Neuronal stem cell (in vitro differentiated cells): Measurements from ENCODE around the gene KRTAP15-1. TPM values are rescaled to one million over a fixed set of nuclear protein-coding genes. Genes with fewer than 3 reads are reported as not detected.

Source experiments
- DNase-seq: peaks from one replicate; pipeline ENCODE4 v3.0.0-alpha.2; 2013; ENCODE audit warnings: low spot score
- H2AFZ ChIP-seq: one replicate; pipeline ENCODE4 v1.6.1; 2013; ENCODE audit warnings: mild to moderate bottlenecking, low read length, inconsistent platforms
- H2AK5ac ChIP-seq: 2 replicates; pipeline ENCODE4 v1.6.1; 2013; ENCODE audit warnings: low read depth, mild to moderate bottlenecking, inconsistent platforms, low read length, moderate library complexity, mixed read lengths
- H2BK120ac ChIP-seq: 2 replicates; pipeline ENCODE4 v1.6.1; 2013; ENCODE audit warnings: low read depth, mild to moderate bottlenecking, inconsistent platforms, low read length, moderate library complexity, mixed read lengths
- H2BK12ac ChIP-seq: one replicate; pipeline ENCODE4 v1.6.1; 2013; ENCODE audit warnings: low read length, inconsistent platforms
- H2BK15ac ChIP-seq: 2 replicates; pipeline ENCODE4 v1.6.1; 2013; ENCODE audit warnings: mild to moderate bottlenecking, low read length, inconsistent platforms, mixed read lengths
- H2BK5ac ChIP-seq: one replicate; pipeline ENCODE4 v1.6.1; 2013; ENCODE audit warnings: inconsistent platforms, mild to moderate bottlenecking, low read length, moderate library complexity
- H3K14ac ChIP-seq: one replicate; pipeline ENCODE4 v1.6.1; 2013; ENCODE audit warnings: low read length, inconsistent platforms
- H3K18ac ChIP-seq: 2 replicates; pipeline ENCODE4 v1.6.1; 2013; ENCODE audit warnings: low read length, inconsistent platforms
- H3K23ac ChIP-seq: 2 replicates; pipeline ENCODE4 v1.6.1; 2013; ENCODE audit warnings: low read depth, mild to moderate bottlenecking, mixed read lengths, low read length, inconsistent platforms; ENCODE audit not compliant: poor library complexity
- H3K27ac ChIP-seq: replicated peaks from 3 replicates; pipeline ENCODE4 v1.5.1; 2013; ENCODE audit warnings: low read length, inconsistent platforms
- H3K27me3 ChIP-seq, 3 experiments: 2 replicates each; pipeline ENCODE4 v1.6.1; 2013; ENCODE audit warnings: low read length in 3 of 3, mild to moderate bottlenecking in 2 of 3, inconsistent platforms in 1 of 3, low read depth in 1 of 3, mixed read lengths in 1 of 3, moderate library complexity in 1 of 3; ENCODE audit not compliant: control insufficient read depth in 3 of 3, insufficient read depth in 3 of 3
- H3K36me3 ChIP-seq, 2 donors: replicated peaks in 1 of 2; 2 replicates each; pipeline ENCODE4 v1.6.1; 2013; ENCODE audit warnings: low read length in 2 of 2; ENCODE audit not compliant: control insufficient read depth in 2 of 2, insufficient read depth in 2 of 2
- H3K4ac ChIP-seq: 2 replicates; pipeline ENCODE4 v1.6.1; 2013; ENCODE audit warnings: inconsistent platforms, mild to moderate bottlenecking, low read length, moderate library complexity
- H3K4me1 ChIP-seq, 2 donors: 1 replicate in 1 of 2; 2 replicates in 1 of 2; pipeline ENCODE4 v1.6.1; 2013; ENCODE audit warnings: low read length in 2 of 2, low read depth in 1 of 2; ENCODE audit not compliant: control insufficient read depth in 2 of 2, insufficient read depth in 1 of 2
- H3K4me2 ChIP-seq: one replicate; pipeline ENCODE4 v1.6.1; 2013; ENCODE audit warnings: mild to moderate bottlenecking, low read length, inconsistent platforms; ENCODE audit not compliant: insufficient read depth, poor library complexity, severe bottlenecking
- H3K4me3 ChIP-seq, 2 donors: 2 replicates each; pipeline ENCODE4 v1.5.1; 2013; ENCODE audit warnings: low read length in 2 of 2, mild to moderate bottlenecking in 2 of 2, inconsistent platforms in 1 of 2, moderate library complexity in 1 of 2
- H3K79me1 ChIP-seq: one replicate; pipeline ENCODE4 v1.6.1; 2013; ENCODE audit warnings: low read depth, mild to moderate bottlenecking, inconsistent platforms, low read length, moderate library complexity
- H3K9ac ChIP-seq: one replicate; pipeline ENCODE4 v1.6.1; 2013; ENCODE audit warnings: mild to moderate bottlenecking, low read depth, low read length, inconsistent platforms; ENCODE audit not compliant: poor library complexity
- H3K9me3 ChIP-seq, 2 donors: replicated peaks in 1 of 2; 2 replicates each; pipeline versions ENCODE3 to v1.6.1; 2013; ENCODE audit warnings: low read length in 2 of 2, mild to moderate bottlenecking in 2 of 2, inconsistent platforms in 1 of 2, low read depth in 1 of 2, mixed read lengths in 1 of 2, moderate library complexity in 1 of 2; ENCODE audit not compliant: control insufficient read depth in 2 of 2, insufficient read depth in 1 of 2
- H4K8ac ChIP-seq: one replicate; pipeline ENCODE4 v1.6.1; 2013; ENCODE audit warnings: low read depth, mild to moderate bottlenecking, inconsistent platforms, low read length, moderate library complexity
- H4K91ac ChIP-seq: one replicate; pipeline ENCODE4 v1.6.1; 2013; ENCODE audit warnings: low read length, low read depth, mild to moderate bottlenecking, inconsistent platforms; ENCODE audit not compliant: poor library complexity
- WGBS, 2 donors: extraction: QIAGEN DNeasy Blood & Tissue Kit; methylation state at CpG; one replicate each; pipeline ENCODE4 v1.1.7; 2013; ENCODE audit warnings: missing lambda C conversion rate in 2 of 2, mixed read lengths in 1 of 2; ENCODE audit not compliant: insufficient read length in 2 of 2, insufficient replicate concordance in 1 of 2; ENCODE audit errors: extremely low coverage in 2 of 2; 5-methylcytosine and 5-hydroxymethylcytosine counted together
- polyA plus RNA-seq, 2 experiments: library from polyadenylated mRNA; stranded (reverse); fragments of 200-250 nt; gene quantifications; one replicate each; pipeline ENCODE4 v1.2.3, GENCODE V29; 2013

The KRTAP15-1 gene, protein sequence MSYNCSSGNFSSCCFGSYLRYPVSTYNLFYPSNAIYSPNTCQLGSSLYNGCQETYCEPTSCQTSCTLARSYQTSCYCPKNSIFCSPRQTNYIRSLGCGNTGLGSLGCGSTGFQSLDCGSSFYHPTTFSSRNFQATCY
- not detected for polyA plus RNA-seq (2013, experiment 1 of 2)
- not detected for polyA plus RNA-seq (2013, experiment 2 of 2)

DNA sequence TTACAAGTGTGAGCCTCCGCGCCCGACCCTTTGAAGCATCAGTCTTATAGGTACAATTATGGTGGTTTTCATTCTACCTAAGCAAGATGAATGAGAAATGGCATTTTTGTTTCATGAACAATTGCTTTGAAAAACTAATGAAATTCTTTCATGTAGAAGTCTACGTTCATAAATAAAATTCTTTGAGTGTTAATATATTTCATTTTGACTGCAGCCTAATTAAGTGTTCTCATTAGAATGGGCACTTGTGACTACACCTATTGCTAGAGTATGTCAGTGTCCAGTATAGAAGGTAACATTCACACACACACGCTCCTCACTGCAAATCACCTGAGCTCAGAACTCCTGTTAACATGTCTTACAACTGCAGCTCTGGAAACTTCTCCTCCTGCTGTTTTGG lies at the start of gene KRTAP15-1:
Gene KRTAP15-1, plus strand, starts transcription at position 301 of the 400 bp plus-strand sequence. Its CDS starts 53 bp downstream, at position 354.
- no peaks in the 10 kb centered on the region for H3K36me3 ChIP-seq
- no peak within 1 kb of the TSS for H3K9ac ChIP-seq
- peaks cover 0 to 2% of the 10 kb centered on the region in 2 donors for H3K4me1 ChIP-seq
- no peak within 1 kb of the TSS for H3K4me3 ChIP-seq
- no peak within 1 kb of the TSS for H3K4ac ChIP-seq
- H4K8ac ChIP-seq = no peak within 1 kb of the TSS
- no peaks in the 10 kb centered on the region for H3K79me1 ChIP-seq
- no peak within 1 kb of the TSS for H2BK12ac ChIP-seq
- H3K9me3 ChIP-seq = no peaks in the 10 kb centered on the region
- no peaks in the 10 kb centered on the region for H3K27me3 ChIP-seq
- no peak within 1 kb of the TSS for H2BK5ac ChIP-seq
- H2BK120ac ChIP-seq = no peak within 1 kb of the TSS
- H4K91ac ChIP-seq = no peak within 1 kb of the TSS
- no peak within 1 kb of the TSS for H3K18ac ChIP-seq
- WGBS, 2 donors = no CpG with 5 or more reads among the region's 5 CpGs
- H3K27ac ChIP-seq = no peak within 1 kb of the TSS
- H3K23ac ChIP-seq = no peak within 1 kb of the TSS
- no peak within 1 kb of the TSS for H3K14ac ChIP-seq
- no peak within 1 kb of the TSS for H2AK5ac ChIP-seq
- no peak within 1 kb of the TSS for H2BK15ac ChIP-seq
- DNase-seq = no peak
- no peak within 1 kb of the TSS for H2AFZ ChIP-seq
- H3K4me2 ChIP-seq = no peak within 1 kb of the TSS

DNA sequence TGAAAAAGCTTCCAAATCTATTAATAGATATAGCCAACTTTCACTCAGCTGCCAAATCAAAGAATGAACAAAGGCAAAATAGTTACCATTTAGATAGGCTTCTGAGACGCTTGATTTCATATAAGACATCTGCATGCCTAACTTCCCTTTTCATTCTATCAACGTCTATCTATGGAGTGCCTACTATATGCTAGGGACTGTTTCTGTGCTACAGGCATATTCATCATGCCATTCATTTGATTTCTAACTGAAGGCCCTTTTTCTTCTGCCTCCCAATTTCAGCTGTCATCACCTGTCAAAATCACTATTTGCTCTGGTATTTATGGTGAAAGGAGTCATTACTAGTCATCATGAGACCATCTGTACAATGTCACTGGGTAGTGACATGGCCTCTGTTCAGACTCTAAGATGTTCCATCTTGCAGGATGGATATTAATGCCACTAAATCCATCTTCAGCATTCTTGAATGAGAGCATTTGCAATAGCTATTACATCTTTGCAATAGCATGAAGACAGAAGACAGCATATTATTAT lies 48.5 kb upstream of the KRTAP15-1 start:
- no peak overlapping the region for H4K8ac ChIP-seq
- H3K18ac ChIP-seq = no peak overlapping the region
- H3K36me3 ChIP-seq = no peaks in the 10 kb centered on the region
- no peak overlapping the region for H2BK5ac ChIP-seq
- H4K91ac ChIP-seq = no peak overlapping the region
- no peaks in the 10 kb centered on the region for H3K4me1 ChIP-seq
- no peak overlapping the region for H2AK5ac ChIP-seq
- no peak overlapping the region for H3K9ac ChIP-seq
- H2BK120ac ChIP-seq = no peak overlapping the region
- no peak overlapping the region for H3K4ac ChIP-seq
- no peak for DNase-seq
- H3K4me2 ChIP-seq = no peak overlapping the region
- no peak overlapping the region for H3K23ac ChIP-seq
- peaks cover 0 to 4% of the 10 kb centered on the region in 2 donors for H3K9me3 ChIP-seq
- H3K27me3 ChIP-seq = no peaks in the 10 kb centered on the region
- H3K27ac ChIP-seq = no peak overlapping the region
- H2AFZ ChIP-seq = no peak overlapping the region
- no peaks in the 10 kb centered on the region for H3K79me1 ChIP-seq
- H2BK12ac ChIP-seq = no peak overlapping the region
- no peak overlapping the region for H2BK15ac ChIP-seq
- H3K4me3 ChIP-seq = no peak overlapping the region
- H3K14ac ChIP-seq = no peak overlapping the region
- WGBS, 2 donors = no CpG with 5 or more reads among the region's 2 CpGs

DNA sequence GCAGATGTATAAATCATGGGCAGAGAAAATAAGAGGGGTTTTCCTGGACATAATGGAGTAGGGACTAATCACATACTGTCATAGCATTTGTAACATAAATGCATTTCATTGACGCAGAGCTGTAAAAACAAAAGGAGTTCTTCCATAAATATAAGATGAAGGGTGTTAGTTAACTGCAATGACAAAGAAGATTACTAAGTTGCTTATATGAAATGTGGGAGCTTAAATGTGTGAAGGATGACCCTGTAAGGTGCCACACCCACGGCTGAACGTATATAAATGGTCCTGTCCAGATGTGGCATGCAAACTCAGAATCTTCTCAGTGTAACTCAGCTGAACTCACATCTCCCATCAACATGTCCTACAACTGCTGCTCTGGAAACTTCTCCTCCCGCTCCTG lies 44.3 kb upstream of the KRTAP15-1 start, which contains the start of gene KRTAP13-1:
Gene KRTAP13-1, plus strand, starts transcription at position 301 of the 400 bp plus-strand sequence. Its CDS starts 56 bp downstream, at position 357.
- H3K9ac ChIP-seq = no peak within 1 kb of the TSS
- no peak within 1 kb of the TSS for H4K91ac ChIP-seq
- H2AFZ ChIP-seq = no peak within 1 kb of the TSS
- H3K18ac ChIP-seq = peak within 1 kb of the TSS; percentile 31
- H3K36me3 ChIP-seq = no peaks in the 10 kb centered on the region
- no peak within 1 kb of the TSS for H3K27ac ChIP-seq
- H2AK5ac ChIP-seq = no peak within 1 kb of the TSS
- no peak for DNase-seq
- H2BK120ac ChIP-seq = no peak within 1 kb of the TSS
- H3K14ac ChIP-seq = no peak within 1 kb of the TSS
- no peak within 1 kb of the TSS for H2BK15ac ChIP-seq
- no peak within 1 kb of the TSS for H2BK5ac ChIP-seq
- H3K4me1 ChIP-seq = no peaks in the 10 kb centered on the region
- H3K4ac ChIP-seq = no peak within 1 kb of the TSS
- no peak within 1 kb of the TSS for H2BK12ac ChIP-seq
- no peaks in the 10 kb centered on the region for H3K79me1 ChIP-seq
- H3K4me3 ChIP-seq = no peak within 1 kb of the TSS
- H4K8ac ChIP-seq = no peak within 1 kb of the TSS
- H3K23ac ChIP-seq = no peak within 1 kb of the TSS
- WGBS, 2 donors = no CpG with 5 or more reads among the region's 4 CpGs
- H3K27me3 ChIP-seq = no peaks in the 10 kb centered on the region
- H3K4me2 ChIP-seq = no peak within 1 kb of the TSS
- H3K9me3 ChIP-seq = peaks cover 0 to 3% of the 10 kb centered on the region in 2 donors

DNA sequence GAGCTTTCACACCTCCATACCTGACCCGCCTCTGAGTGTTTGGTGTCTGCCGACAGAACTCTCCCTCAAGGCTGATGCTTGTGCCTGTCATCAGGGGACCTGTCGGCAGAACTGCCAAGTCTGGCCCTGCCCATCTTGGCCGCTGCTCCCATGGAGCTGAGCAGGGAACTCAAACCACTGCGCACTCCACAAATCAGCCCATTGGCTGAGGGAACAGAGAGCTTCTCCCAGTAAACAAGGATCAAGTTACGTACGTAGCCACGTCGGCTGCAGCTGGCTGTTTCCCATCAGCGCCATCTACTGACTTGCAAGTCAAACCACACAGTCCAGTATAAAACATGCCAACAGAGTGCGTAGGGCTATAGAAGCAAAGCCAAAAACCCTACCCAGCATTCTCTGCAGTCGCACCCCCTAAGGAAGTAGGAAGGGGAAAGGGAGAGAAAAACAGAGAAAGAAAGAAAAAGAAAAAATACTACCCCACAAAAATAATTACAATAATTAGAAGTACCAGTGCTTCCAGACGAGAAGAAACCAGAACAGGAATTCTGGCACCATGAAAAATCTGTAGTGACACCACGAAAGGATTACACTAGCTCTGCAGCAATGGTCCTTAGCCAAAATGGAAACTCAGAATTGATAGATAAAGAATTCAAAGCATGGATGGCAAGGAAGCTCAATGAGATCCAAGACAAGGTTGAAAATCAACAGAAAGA lies 31.1 kb upstream of the KRTAP15-1 start:
- Histone ChIP-seq H3K4me1 (no peaks in the 10 kb centered on the region), H3K4ac (no peak overlapping the region), H3K27me3 (no peaks in the 10 kb centered on the region), H4K8ac (no peak overlapping the region), H2BK12ac (no peak overlapping the region), H3K18ac (no peak overlapping the region), H3K79me1 (no peaks in the 10 kb centered on the region), H3K9ac (no peak overlapping the region), H2BK120ac (no peak overlapping the region), H3K36me3 (no peaks in the 10 kb centered on the region), H4K91ac (no peak overlapping the region), H3K4me2 (no peak overlapping the region), H3K27ac (no peak overlapping the region), H2AFZ (peak overlapping the region; percentile 82), H2BK15ac (no peak overlapping the region), H3K14ac (no peak overlapping the region), H3K9me3 (peaks cover 0 to 4% of the 10 kb centered on the region in 2 donors), H2BK5ac (no peak overlapping the region), H3K4me3 (no peak overlapping the region), H3K23ac (no peak overlapping the region), H2AK5ac (no peak overlapping the region)
- peak; percentile 3 for DNase-seq
- no CpG with 5 or more reads among the region's 14 CpGs for WGBS, 2 donors
